SK-N-SH (cell line): ENCODE results near the gene RTN4RL1.

ENCODE experiments used
- TF ChIP-seq, protein P1 (sequence below): fragments of 200-600 bp; sonication (generic); IDR thresholded peaks from 2 replicates; pipeline ENCODE4 v1.6.1; 2017; ENCODE audit warnings: antibody characterized with exemption, mild to moderate bottlenecking, moderate library complexity
- TF ChIP-seq, protein P2 (sequence below): IDR thresholded peaks from 2 replicates; pipeline ENCODE4 v1.4.0; 2012; ENCODE audit warnings: low read depth

DNA sequence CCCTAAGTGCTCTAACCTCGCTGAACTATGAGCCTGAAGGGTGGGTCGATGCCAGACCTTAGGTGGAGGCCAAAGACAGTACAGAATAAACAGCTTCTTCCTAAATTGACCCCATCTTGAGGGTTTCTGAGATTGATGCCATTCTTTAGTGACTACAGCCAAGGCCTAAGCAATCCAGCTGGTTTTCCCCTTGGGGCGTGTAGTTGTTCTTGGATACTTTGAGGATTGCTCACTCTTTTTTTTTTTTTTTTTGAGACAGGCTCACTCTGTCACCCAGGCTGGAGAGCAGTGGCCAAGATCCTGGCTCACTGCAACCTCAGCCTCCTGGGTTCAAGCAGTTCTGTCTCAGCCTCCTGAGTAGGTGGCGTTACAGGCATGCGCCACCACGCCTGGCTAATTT is 18.7 kb upstream of the RTN4RL1 start:
- TF ChIP-seq, protein P1, sequence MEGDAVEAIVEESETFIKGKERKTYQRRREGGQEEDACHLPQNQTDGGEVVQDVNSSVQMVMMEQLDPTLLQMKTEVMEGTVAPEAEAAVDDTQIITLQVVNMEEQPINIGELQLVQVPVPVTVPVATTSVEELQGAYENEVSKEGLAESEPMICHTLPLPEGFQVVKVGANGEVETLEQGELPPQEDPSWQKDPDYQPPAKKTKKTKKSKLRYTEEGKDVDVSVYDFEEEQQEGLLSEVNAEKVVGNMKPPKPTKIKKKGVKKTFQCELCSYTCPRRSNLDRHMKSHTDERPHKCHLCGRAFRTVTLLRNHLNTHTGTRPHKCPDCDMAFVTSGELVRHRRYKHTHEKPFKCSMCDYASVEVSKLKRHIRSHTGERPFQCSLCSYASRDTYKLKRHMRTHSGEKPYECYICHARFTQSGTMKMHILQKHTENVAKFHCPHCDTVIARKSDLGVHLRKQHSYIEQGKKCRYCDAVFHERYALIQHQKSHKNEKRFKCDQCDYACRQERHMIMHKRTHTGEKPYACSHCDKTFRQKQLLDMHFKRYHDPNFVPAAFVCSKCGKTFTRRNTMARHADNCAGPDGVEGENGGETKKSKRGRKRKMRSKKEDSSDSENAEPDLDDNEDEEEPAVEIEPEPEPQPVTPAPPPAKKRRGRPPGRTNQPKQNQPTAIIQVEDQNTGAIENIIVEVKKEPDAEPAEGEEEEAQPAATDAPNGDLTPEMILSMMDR, result no peak
- TF ChIP-seq, protein P2, sequence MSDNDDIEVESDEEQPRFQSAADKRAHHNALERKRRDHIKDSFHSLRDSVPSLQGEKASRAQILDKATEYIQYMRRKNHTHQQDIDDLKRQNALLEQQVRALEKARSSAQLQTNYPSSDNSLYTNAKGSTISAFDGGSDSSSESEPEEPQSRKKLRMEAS, result no peak
